AG04450 (cell line): ENCODE results near the gene POLR1G. TPM values are rescaled to one million over a fixed set of nuclear protein-coding genes. Genes with fewer than 3 reads are reported as not detected.

ENCODE experiments used
- CTCF ChIA-PET: fragments of 300-600, 350-600 bp; formaldehyde crosslinking; extraction: SDS; loops from one replicate; lab custom pipeline; 2022; ENCODE audit warnings: antibody characterized with exemption, inconsistent platforms; lab: Charles Lee
- POLR2A ChIA-PET: fragments of 350-600 bp; formaldehyde crosslinking; extraction: SDS; loops from one replicate; lab custom pipeline; 2021; ENCODE audit warnings: antibody characterized with exemption, inconsistent platforms; lab: Yijun Ruan, JAX
- DNase-seq: peaks from one replicate; pipeline ENCODE4 v3.0.0-alpha.2; 2011; ENCODE audit warnings: low read depth, low spot score
- H3K27ac ChIP-seq: one replicate; pipeline ENCODE4 v1.5.1; 2012; ENCODE audit warnings: low read depth, low read length, control low read depth
- H3K27me3 ChIP-seq: one replicate; pipeline ENCODE4 v1.6.0; 2012; ENCODE audit warnings: low read length; ENCODE audit not compliant: control insufficient read depth, insufficient read depth
- H3K4me3 ChIP-seq: 2 replicates; pipeline ENCODE4 v1.5.1; 2011; ENCODE audit warnings: mild to moderate bottlenecking, low read depth, low read length, control low read depth
- H3K9me3 ChIP-seq: 2 replicates; pipeline ENCODE4 v1.5.1; 2012; ENCODE audit warnings: low read length; ENCODE audit not compliant: control insufficient read depth, insufficient read depth
- polyA plus RNA-seq: library from polyadenylated mRNA; depleted of rRNA; stranded (reverse); fragments of >200 nt; gene quantifications from 2 replicates; pipeline ENCODE4 v1.2.3, GENCODE V29; 2011
- TF ChIP-seq, protein P1 (sequence below): IDR thresholded peaks from 2 replicates; pipeline ENCODE4 v1.5.1; 2011; ENCODE audit warnings: low read depth, low read length, control low read depth, inconsistent platforms

Gene POLR1G
- polyA plus RNA-seq, 1 experiment: 3.0 TPM

DNA sequence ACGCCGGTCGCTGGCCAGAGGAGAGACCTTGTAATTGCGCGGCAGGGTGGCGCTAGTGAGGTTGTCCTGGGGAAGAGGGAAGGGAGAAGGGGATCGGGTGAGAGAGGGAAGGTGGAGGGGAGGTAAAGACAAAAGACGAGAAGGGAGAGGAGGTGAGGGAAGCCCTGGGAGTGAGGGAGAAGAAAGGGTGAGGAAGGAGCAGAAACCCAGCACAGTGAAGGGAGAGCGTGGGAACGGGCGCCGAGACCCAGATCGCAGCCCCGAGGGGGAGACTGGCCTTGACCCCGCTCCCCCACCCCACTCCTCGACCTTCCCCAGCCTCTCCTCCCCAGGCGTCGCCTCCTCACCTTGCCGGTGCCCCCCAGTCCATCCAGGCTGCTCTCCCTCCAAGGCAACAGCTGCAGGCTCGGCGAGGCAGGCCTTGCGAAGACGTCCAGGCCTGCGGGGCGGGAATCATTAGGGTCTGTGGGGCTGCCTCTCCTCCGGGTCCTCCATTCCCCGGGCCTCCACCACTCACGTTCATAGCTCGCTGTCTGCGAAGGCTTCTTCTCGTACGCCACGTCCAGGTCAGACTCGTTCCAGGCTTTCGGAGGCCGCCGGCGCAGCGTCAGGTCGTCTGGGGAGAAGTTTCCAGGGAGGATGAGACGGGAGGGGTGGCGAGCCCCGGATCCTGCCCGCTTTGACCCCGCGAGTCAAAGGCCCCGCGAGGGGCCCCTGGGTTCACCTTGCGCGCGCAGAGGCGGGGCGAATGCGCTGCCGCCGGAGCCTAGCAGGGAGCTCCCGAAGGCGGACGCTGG, 10.4 kb upstream of the POLR1G start:
- H3K27me3 ChIP-seq: no peaks in the 10 kb centered on the region
- ChIA-PET CTCF (no interaction called here), POLR2A (no interaction called here)
- no peak overlapping the region for H3K27ac ChIP-seq
- no peak for DNase-seq
- H3K4me3 ChIP-seq: no peak overlapping the region
- H3K9me3 ChIP-seq: no peaks in the 10 kb centered on the region; the same call in 1 of the 2 replicates
- TF ChIP-seq, protein P1, sequence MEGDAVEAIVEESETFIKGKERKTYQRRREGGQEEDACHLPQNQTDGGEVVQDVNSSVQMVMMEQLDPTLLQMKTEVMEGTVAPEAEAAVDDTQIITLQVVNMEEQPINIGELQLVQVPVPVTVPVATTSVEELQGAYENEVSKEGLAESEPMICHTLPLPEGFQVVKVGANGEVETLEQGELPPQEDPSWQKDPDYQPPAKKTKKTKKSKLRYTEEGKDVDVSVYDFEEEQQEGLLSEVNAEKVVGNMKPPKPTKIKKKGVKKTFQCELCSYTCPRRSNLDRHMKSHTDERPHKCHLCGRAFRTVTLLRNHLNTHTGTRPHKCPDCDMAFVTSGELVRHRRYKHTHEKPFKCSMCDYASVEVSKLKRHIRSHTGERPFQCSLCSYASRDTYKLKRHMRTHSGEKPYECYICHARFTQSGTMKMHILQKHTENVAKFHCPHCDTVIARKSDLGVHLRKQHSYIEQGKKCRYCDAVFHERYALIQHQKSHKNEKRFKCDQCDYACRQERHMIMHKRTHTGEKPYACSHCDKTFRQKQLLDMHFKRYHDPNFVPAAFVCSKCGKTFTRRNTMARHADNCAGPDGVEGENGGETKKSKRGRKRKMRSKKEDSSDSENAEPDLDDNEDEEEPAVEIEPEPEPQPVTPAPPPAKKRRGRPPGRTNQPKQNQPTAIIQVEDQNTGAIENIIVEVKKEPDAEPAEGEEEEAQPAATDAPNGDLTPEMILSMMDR: no peak

DNA sequence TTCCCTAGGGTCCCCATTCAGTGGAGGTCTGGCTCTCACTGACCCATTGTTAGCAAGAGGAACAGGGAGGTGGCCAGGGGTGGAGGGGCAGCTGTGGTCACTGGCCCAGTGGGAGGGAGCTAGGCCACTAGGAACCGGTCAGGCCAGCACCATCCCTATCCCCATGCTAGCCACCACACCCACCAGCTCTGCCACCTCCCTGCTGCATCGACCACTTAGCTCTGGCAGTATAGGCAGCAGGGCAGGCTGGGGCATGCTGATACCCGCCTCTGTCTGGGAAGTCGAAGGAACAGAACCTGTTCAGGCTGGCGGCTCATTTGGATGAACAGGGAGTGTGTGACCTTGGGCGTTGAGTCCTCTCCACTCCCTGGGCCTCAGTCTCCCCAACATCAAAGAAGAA, 6.3 kb upstream of the POLR1G start:
- no peak overlapping the region for H3K4me3 ChIP-seq
- no peaks in the 10 kb centered on the region for H3K27me3 ChIP-seq
- H3K27ac ChIP-seq: no peak overlapping the region
- no peaks in the 10 kb centered on the region; the same call in 1 of the 2 replicates for H3K9me3 ChIP-seq
- ChIA-PET POLR2A (interaction anchor here (0.6 to 1.5 kb wide), 2 partner anchors 56 to 69 kb away, joined by 3 to 4 read pairs; no protein-coding TSS in a partner anchor), CTCF (no interaction called here)
- no peak for DNase-seq
- TF ChIP-seq, protein P1: no peak

DNA sequence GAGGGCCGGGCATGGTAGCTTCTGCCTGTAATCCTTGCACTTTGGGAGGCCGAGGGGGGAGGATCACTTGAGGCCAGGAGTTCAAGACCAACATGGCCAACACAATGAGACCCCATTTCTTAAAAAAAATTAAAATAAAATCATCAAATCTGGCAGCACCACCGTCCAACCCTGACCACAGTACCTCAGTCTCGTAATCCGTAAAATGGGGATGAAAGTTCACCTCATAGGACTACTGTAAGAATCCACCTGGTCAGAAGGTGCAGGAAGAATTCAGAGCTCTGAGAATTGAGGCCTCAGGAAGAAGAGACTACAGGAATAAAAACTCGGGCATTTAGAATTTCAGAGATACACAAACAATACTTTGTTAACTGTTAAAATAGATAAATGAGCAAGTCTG, 4.6 kb upstream of the POLR1G start:
- Histone ChIP-seq H3K4me3 (no peak overlapping the region), H3K27me3 (no peaks in the 10 kb centered on the region), H3K9me3 (no peaks in the 10 kb centered on the region; the same call in 1 of the 2 replicates), H3K27ac (no peak overlapping the region)
- CTCF ChIA-PET: interaction anchor here (0.5 to 2.6 kb wide), 5 partner anchors 8 to 83 kb away, joined by 3 to 12 read pairs (median 4); no protein-coding TSS in a partner anchor
- POLR2A ChIA-PET: no interaction called here
- no peak for DNase-seq
- TF ChIP-seq, protein P1: no peak

DNA sequence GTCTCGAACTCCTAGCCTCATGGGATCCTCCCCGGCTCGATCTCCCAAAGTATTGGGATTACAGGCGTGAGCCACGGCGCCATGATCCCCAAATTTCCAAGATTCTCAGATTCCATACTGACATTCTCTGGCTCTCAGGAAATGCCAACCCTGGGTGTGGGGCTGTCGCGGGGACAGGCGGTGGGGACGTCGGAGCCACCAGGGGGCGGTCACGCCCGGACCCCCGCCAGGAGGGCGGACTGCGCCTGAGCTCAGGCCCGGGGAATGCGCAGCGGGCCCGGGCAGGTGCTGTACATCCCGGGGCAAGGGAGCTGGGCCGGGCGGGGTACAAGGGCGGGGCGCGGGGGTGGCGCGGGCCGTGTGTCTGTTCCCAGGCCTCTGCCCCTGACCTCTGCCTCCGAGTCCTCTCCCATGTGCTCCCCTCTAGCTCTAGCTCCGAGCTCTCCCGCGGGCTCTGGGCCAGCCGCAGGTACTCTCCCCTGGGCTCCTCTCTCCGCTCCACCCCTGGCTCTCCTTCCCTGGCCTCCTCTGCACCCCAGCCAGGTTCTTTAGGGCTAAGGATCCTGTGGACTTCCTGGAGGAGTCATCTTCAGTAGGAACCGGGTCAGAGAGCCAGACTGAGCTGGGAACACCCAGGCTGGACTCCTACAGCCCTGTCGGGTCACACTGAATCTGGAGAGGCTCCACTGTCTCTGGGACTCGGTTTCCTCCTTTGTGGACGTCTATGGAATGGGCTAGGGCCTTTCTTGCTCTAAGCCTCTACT, 4.0 kb upstream of the POLR1G start:
- Histone ChIP-seq H3K27me3 (no peaks in the 10 kb centered on the region), H3K4me3 (no peak overlapping the region), H3K9me3 (no peaks in the 10 kb centered on the region; the same call in 1 of the 2 replicates), H3K27ac (no peak overlapping the region)
- no peak for DNase-seq
- ChIA-PET POLR2A (no interaction called here), CTCF (interaction anchor here (0.5 to 2.6 kb wide), 5 partner anchors 9 to 83 kb away, joined by 3 to 12 read pairs (median 4); no protein-coding TSS in a partner anchor)
- TF ChIP-seq, protein P1: peak; percentile 39
